Breast epithelium (tissue), 4 donors: ENCODE results near the gene MACROD2. TPM values are rescaled to one million over a fixed set of nuclear protein-coding genes. Genes with fewer than 3 reads are reported as not detected.

Experiments
- DNase-seq, 2 donors: peaks; one replicate each; pipeline ENCODE4 v3.0.0-alpha.2; 2019; ENCODE audit warnings: low spot score in 2 of 2
- H3K27ac ChIP-seq, 2 donors: fragments of 200-600 bp; sonication (generic) in 1 of 2; one replicate each; pipeline ENCODE4 v1.5.1; 2016 to 2019; ENCODE audit warnings: mild to moderate bottlenecking in 1 of 2
- H3K27me3 ChIP-seq, 2 donors: fragments of 200-600 bp; sonication (generic) in 1 of 2; one replicate each; pipeline versions ENCODE4 v1.5.1 to v1.6.0; 2017 to 2019; ENCODE audit warnings: control low read depth in 1 of 2, mild to moderate bottlenecking in 1 of 2
- H3K36me3 ChIP-seq: fragments of 200-600 bp; one replicate; pipeline ENCODE4 v1.5.1; 2019
- H3K4me1 ChIP-seq, 2 donors: fragments of 200-600 bp; sonication (generic); one replicate each; pipeline ENCODE4 v1.5.1; 2016 to 2019; ENCODE audit warnings: control low read depth in 1 of 2
- H3K4me3 ChIP-seq, 3 donors: fragments of 200-600 bp; sonication (generic); 1 replicate in 2 of 3; 2 replicates in 1 of 3; pipeline ENCODE4 v1.5.1; 2016 to 2019; ENCODE audit warnings: mild to moderate bottlenecking in 3 of 3, moderate library complexity in 2 of 3
- H3K9me3 ChIP-seq, 2 donors: fragments of 200-600 bp; sonication (generic) in 1 of 2; one replicate each; pipeline ENCODE4 v1.5.1; 2016 to 2019; ENCODE audit warnings: control low read depth in 1 of 2
- POLR2A ChIP-seq: fragments of 450-650 bp; IDR thresholded peaks from one replicate; pipeline ENCODE4 v1.6.1; 2016; ENCODE audit warnings: antibody characterized with exemption, mild to moderate bottlenecking, moderate library complexity
- POLR2AphosphoS5 ChIP-seq, 3 donors: sonication (generic); formaldehyde crosslinking; IDR thresholded peaks; one replicate each; pipeline ENCODE4 v1.6.1; 2017; ENCODE audit warnings: antibody characterized with exemption in 3 of 3
- intact Hi-C: fragments of 100-400 bp; cut with DNase I; formaldehyde crosslinking; loops from one replicate; pipeline ENCODE4 v1.15.1; 2023; ENCODE audit warnings: low total_unique reads
- total RNA-seq, 3 donors: library from RNA; depleted of rRNA; stranded (reverse); fragments of >200 nt; gene quantifications; one replicate each; pipeline ENCODE4 v1.1.0, GENCODE V29; 2016
- TF ChIP-seq, protein P1 (sequence below), 3 donors: fragments of 450-650 bp; IDR thresholded peaks; one replicate each; pipeline ENCODE4 v1.5.1; 2016 to 2017; ENCODE audit warnings: antibody characterized with exemption in 3 of 3, mild to moderate bottlenecking in 3 of 3, moderate library complexity in 3 of 3

Gene MACROD2
- total RNA-seq, 3 donors from 2014 or later = 6.7 to 26.8 (median 8.8) TPM

DNA sequence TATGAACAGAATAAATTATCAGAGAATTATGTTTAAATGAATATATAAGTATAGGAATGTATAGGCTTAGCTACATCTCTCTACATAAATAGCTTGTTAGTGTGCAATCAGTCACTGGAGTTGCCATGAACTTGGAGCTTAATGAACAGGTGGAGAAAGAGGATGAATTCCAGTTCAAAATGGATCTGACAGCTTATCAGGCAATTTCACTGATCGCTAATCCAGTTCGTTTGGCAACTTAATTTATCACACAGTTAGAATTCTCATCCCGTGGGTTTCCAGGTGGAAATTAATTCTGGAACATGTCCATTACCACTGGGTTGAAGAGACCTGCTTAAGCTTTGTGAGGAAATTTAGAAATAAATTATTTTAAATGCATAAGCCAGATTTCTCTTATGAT, 118.1 kb downstream of the MACROD2 start:
- H3K36me3 ChIP-seq = no peaks in the 10 kb centered on the region
- H3K27ac ChIP-seq = no peak overlapping the region
- no peaks in the 10 kb centered on the region for H3K27me3 ChIP-seq
- TF ChIP-seq POLR2AphosphoS5 (IDR thresholded peaks at IDR 0.05) = no peak
- TF ChIP-seq POLR2A = no peak
- TF ChIP-seq, protein P1, sequence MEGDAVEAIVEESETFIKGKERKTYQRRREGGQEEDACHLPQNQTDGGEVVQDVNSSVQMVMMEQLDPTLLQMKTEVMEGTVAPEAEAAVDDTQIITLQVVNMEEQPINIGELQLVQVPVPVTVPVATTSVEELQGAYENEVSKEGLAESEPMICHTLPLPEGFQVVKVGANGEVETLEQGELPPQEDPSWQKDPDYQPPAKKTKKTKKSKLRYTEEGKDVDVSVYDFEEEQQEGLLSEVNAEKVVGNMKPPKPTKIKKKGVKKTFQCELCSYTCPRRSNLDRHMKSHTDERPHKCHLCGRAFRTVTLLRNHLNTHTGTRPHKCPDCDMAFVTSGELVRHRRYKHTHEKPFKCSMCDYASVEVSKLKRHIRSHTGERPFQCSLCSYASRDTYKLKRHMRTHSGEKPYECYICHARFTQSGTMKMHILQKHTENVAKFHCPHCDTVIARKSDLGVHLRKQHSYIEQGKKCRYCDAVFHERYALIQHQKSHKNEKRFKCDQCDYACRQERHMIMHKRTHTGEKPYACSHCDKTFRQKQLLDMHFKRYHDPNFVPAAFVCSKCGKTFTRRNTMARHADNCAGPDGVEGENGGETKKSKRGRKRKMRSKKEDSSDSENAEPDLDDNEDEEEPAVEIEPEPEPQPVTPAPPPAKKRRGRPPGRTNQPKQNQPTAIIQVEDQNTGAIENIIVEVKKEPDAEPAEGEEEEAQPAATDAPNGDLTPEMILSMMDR (IDR thresholded peaks at IDR 0.05) = no peak
- no peaks in the 10 kb centered on the region for H3K4me1 ChIP-seq
- H3K9me3 ChIP-seq = peaks cover 0 to 24% of the 10 kb centered on the region in 2 donors
- intact Hi-C loops = no loop called here
- DNase-seq = no peak
- no peak overlapping the region for H3K4me3 ChIP-seq

DNA sequence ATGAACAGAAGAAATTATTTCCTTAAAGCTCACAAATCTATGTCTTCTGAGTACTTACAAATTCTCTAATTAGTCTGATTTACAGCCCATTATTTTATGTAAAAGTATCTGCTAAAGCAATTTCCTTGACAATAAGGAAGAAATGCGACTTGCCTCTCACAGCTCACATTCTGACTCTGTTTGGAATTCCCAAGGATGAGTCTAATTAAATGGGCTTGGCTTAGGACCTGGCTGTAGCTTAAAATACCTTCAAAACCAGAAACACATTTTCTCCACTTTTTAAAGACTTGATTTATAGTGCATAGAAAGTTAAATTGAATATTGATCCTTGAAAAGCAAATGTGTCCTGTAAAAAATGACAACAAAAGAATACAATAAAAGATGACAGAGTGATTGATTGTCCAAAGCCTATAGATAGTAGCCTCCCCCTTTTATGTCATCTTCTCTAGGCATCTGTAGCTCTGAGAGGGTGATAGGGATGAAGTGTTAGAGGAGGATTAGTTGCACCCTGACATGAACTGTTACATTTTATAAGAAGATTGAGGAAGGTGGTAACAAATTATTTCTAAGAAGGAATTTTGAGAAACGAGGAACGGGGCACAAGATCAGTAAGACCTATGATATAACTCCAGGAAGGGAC, 118.9 kb downstream of the MACROD2 start:
- no peak for DNase-seq
- Histone ChIP-seq H3K9me3 (peaks cover 0 to 17% of the 10 kb centered on the region in 2 donors), H3K4me1 (no peaks in the 10 kb centered on the region), H3K4me3 (no peak overlapping the region), H3K36me3 (no peaks in the 10 kb centered on the region), H3K27me3 (no peaks in the 10 kb centered on the region), H3K27ac (no peak overlapping the region)
- intact Hi-C loops = no loop called here
- TF ChIP-seq POLR2AphosphoS5 (IDR thresholded peaks at IDR 0.05) (no peak), POLR2A (no peak)
- TF ChIP-seq, protein P1 (IDR thresholded peaks at IDR 0.05) = no peak

DNA sequence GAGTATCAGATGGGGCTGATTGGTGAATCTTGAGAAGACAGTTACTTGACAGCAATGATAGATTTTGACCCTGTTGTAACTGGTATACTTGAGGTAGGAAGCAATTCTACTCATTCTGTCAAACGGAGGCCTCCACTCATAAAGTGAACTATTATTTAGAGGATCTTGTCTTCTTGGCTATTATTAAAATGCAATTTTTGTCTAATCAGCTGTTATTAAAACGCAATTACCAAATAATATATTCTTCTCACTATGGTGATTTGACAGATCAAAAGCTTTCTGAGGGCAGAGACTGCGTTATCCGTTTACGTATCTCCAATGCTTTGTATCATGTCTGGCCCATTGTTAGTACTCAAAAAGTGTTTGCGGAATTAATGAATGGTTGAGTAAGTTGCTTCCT, 120.7 kb downstream of the MACROD2 start:
- H3K27me3 ChIP-seq = no peaks in the 10 kb centered on the region
- no peak overlapping the region for H3K27ac ChIP-seq
- intact Hi-C loops = no loop called here
- no peaks in the 10 kb centered on the region for H3K36me3 ChIP-seq
- no peaks in the 10 kb centered on the region for H3K4me1 ChIP-seq
- no peak overlapping the region for H3K4me3 ChIP-seq
- H3K9me3 ChIP-seq = peaks cover 0 to 3% of the 10 kb centered on the region in 2 donors
- no peak for DNase-seq
- TF ChIP-seq POLR2AphosphoS5 (IDR thresholded peaks at IDR 0.05) (no peak), POLR2A (no peak)
- TF ChIP-seq, protein P1 (IDR thresholded peaks at IDR 0.05) = no peak

DNA sequence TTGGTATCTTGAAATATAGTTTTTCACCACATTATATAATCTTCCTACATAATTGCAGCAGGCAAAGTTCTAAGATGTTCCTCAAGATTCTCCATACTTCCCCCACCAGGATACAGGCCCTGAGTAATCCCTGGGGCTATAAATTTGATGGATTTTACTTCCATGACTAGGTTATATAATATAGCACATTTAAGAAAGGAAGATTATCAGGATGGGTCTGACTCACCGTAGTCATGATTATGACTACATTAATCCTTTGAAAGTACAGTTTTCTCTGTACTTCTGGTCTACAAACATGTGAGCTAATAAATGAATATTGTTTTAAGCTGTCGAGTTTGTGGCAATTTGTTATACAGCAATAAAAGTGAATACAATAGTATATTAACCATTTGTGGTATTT, 122.5 kb downstream of the MACROD2 start:
- intact Hi-C loops = no loop called here
- Histone ChIP-seq H3K27me3 (no peaks in the 10 kb centered on the region), H3K27ac (no peak overlapping the region), H3K36me3 (no peaks in the 10 kb centered on the region), H3K9me3 (no peaks in the 10 kb centered on the region), H3K4me1 (no peaks in the 10 kb centered on the region), H3K4me3 (no peak overlapping the region)
- TF ChIP-seq POLR2A (no peak), POLR2AphosphoS5 (IDR thresholded peaks at IDR 0.05) (no peak)
- TF ChIP-seq, protein P1 (IDR thresholded peaks at IDR 0.05) = no peak
- DNase-seq = no peak

DNA sequence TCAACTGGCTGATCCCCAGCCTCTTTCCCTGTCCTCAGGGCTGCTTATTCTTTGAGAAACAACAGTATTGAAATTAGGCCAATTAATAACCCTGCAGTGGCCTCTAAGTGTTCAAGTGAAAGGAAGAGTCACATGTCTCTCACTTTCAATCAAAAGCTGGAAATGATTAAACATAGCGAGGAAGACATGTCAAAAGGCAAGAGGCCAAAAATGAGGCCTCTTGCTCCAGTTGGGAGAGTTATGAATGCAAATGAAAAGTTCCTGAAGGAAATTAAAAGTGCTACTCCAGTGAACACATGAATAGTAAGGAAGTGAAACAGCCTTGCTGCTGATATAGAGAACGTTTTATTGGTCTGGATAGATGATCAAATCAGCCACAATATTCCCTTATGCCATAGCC, 131.5 kb downstream of the MACROD2 start:
- TF ChIP-seq POLR2A (no peak), POLR2AphosphoS5 (IDR thresholded peaks at IDR 0.05) (no peak)
- TF ChIP-seq, protein P1 (IDR thresholded peaks at IDR 0.05) = no peak
- no peaks in the 10 kb centered on the region for H3K36me3 ChIP-seq
- peaks cover 0 to 6% of the 10 kb centered on the region in 2 donors for H3K9me3 ChIP-seq
- H3K27me3 ChIP-seq = no peaks in the 10 kb centered on the region
- DNase-seq = no peak
- H3K4me3 ChIP-seq = no peak overlapping the region
- no peak overlapping the region for H3K27ac ChIP-seq
- H3K4me1 ChIP-seq = no peaks in the 10 kb centered on the region
- intact Hi-C loops = no loop called here
